HG03097 (cell line): ENCODE data around the gene C1QL2.

ENCODE experiments used
- ATAC-seq: cut with Tn5 transposase; IDR thresholded peaks from one replicate; pipeline ENCODE4 v1.9.1; 2021; ENCODE audit not compliant: unreplicated experiment, low FRiP score

C1QL2 gene

DNA sequence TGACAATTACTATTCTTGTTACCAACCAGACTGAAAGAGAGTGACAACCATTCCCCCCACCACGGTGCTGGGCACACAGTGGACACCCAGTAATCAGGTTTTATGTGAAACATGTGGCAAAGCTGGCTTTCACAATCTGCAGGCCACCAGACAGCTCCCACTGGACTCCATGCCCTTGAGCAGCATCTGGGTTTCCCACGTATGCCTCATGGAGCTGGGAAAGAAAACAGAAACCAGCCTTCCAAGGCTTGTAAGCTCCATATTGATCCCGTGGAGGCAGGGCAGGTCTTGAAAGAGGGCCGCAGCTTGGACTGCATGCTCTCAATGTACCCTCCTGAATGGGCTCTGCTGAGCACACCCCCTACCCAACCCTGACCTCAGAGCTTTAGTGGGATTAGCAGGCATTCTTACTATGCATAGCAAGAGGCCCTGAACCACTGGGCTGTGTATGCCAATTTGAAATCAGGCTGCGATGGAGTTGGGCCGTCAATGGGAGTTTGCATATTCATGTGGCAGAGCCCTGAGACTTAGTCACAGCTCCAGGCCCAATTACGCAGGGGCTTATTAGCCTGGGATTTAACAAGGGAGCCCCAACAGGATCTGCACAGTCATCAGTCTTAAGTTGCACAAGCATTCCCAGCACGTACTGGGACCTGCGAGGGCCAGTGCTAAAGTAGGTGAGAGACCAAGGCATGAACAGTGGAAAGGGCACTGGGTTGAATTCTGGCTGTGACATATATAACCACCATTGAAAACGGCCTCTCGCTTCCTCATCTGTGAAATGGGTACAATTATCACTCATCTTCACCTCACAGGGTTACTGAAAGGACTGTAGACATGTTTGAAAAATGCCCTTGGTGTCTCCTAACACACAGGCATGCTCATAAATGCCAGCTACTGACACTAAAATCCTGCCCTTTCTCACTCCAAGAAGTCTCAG is 10.5 kb downstream of the C1QL2 start:
- no peak for ATAC-seq

DNA sequence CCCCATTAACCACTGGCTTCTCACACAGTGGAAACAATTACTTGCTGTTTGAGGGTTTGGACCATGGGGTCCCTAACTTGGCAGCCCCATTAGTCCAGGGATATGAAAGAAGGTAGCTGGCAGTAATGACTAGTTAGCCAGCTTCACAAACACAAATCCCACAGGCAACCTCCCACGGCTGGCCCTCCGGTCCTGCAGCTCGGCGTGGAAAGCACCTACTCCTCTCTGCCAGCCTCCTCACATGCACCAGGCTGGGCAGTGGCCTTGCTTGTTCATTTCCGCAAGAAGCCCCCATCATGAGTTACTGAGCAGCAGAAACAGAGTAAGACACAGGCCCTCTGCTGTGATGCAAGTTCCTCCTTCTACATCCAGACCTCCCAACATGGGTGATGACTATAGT is 13.7 kb downstream of the C1QL2 start:
- ATAC-seq = no peak

DNA sequence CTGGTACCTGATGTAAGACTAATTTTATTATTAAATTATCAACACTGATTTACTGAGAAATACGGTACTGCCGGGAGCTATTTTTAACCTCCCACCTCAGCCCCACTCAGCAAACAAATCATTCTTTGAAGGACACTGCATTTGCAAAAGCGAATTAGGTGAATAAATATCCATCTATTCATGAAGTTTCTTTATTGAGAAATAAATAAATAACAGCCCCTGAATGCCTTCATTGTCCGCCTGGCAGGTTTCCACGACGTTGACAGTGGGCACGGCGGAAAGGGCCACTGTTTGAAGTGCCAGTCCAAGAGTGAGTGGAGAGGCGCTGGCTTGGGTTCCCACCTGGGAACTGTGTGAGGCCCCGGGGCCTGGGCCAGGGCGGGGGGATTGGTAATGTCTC is 15.7 kb downstream of the C1QL2 start:
- ATAC-seq = no peak

DNA sequence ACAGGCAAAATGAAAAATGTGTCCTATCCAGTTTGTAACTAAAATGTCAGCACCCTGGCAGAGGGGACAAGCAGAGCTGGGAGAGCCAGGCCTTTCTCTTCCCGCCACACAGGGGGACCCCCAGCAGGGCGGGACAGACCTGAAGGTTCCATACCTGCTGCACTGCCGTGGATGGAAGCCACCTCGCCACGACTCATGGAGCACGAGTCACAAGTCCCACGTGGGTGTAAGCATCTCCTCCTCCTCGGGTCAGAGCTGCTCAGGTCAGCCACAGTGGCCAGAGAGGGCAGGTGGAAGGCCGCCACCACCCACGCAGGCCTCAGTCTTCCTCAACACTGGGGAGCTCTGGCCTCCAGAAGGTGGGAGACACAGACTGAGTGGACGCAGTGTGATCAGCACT is 21.0 kb downstream of the C1QL2 start:
- no peak for ATAC-seq

DNA sequence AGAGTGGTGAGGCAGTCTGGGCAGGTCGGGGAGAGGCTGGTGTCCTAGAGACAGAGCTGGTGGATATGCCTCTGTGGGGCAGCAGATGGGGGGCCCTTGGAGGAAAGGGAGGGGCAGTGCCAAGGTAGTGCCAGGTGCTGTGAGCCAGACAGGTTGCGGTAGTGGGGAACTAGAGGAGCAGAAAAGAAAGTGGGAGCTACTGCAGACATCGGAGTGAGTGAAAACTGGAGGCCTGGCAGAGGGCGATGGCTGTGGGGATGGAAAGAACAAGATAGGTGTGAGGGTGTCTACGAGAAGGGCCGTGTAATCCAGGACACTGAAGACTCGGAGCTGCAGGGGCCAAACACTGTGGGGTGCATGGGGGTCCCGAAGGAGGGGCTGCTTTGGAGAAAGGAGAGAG is 21.7 kb downstream of the C1QL2 start:
- no peak for ATAC-seq

DNA sequence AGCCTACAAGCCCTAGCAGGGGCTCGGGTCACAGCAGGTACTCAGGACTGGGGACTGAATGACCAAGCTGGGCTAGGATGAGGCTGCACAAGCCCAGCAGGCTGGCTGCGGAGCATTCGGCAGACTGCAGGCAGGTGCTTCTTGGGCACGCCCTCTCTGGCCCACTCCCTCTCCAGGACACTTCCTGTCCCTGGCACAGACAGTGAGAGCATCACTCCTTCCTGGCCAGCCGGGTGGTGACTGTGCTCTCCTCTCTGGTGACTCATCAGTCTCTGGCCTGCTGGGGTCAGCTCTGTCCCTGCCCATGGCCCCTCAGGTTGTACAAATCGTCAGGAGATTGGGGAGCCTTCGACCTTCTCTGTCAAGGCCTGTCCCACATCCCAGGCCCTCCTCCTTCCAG is 22.5 kb downstream of the C1QL2 start:
- no peak for ATAC-seq

DNA sequence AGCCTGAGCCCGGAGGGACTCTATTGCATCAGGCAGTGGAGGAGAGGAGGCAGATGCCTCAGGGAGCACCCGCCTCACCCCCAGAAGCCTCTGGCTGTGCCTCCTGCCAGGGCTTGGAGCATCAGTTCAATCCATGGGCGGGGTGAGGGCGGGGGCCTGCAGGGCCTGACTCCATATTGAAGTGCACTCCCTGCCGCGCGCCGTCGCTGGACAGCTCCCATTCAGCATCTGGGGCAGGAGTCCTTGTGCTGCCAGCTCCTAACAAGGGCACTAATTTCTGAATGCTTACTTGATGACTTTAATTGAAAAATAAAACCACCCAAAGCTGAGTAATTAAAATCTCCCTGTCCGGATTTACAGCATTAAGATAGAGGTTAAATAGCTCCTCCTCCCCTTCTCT is 23.8 kb downstream of the C1QL2 start:
- no peak for ATAC-seq

DNA sequence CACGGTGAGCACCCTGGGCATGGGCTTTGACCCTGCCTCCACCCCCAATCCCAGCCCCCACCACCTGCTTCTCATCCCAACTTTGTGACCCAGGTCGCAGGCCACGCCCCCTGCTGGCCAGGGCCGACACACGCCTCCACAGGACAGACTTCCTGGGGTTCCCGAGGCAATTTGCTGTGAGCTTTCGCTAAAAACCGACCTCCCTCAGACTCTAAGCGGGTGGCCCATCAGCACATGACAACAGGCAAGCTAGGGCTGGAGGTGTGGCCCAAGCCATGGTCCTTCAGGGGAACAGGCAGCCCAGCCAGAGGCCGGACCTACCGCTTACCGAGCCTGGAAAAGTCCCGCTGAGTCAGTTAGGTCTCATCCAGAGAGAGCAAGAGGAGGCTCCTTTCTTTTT is 31.9 kb downstream of the C1QL2 start:
- no peak for ATAC-seq

DNA sequence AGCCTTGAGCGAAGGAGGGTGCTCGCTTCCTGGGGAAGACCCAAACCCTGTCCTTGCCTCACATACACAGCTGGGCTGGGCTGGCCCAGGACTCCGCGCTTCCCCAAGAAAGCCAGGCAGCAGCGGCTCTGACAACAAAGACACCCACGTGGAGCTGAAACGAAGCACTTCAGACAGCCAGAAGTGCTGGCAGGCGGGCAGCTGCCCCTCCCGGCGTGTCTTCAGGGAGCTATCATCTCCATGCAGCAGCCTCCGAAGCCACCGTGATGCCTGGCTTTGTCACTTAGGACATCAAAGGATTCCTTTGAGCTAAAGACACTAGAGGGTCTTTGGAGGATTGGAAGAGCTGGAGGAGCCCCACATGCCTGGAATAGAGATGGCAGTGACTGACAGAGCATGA is 35.2 kb downstream of the C1QL2 start:
- no peak for ATAC-seq

DNA sequence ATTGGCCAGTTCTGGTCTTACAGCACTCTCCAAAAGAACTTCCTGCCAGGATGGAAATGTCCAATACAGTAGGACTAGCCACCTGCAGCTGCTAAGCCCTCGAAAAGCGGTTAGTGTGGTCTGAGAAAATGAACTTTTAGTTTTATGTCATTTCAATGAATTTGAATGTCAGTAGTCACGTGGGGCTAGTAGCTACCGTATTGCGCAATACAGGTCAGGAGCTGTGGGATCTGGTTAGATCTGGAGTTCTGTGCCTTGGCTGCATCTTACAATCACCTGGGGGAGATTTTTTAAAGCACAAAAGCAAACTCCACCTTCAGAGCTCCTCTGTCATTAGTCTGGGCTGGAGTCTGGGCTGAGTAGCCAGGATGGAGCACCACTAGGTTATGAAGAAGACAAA is 35.9 kb downstream of the C1QL2 start:
- no peak for ATAC-seq

DNA sequence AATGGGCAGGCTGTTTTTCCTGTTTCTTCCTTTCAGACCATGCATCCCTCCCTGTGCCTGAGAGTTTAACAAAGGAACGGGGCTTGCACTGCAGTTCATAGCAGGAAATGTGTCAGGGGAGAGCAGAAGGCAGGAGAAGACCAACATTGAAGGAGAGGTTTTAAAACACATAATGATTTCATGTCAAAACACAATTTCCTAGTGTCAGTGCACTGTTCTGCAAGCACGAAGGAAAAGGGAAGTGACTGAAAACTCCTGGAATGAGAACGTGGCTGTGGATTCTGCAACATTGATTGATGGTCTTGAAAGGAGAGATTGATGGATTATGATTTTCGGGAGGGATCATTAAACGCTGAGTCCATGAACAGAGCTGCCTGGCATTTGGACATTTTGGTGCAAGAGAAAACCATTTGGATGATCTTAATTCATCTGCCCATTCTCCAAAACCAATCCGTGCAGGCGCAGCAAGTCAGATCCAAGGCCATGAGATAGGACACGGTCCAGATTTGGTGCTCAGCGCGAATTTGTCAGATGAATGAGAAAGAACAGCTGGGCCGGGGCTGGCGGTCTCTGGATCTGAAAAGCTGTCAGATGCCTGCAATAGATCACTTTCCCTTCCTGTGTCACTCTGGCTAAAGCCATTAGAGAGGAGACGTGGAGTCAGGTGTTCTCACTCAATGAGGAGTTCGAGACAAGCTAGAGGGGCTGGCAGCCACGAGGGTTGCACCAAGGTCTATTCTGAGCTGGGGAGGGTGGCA is 38.4 kb downstream of the C1QL2 start:
- ATAC-seq = no peak

DNA sequence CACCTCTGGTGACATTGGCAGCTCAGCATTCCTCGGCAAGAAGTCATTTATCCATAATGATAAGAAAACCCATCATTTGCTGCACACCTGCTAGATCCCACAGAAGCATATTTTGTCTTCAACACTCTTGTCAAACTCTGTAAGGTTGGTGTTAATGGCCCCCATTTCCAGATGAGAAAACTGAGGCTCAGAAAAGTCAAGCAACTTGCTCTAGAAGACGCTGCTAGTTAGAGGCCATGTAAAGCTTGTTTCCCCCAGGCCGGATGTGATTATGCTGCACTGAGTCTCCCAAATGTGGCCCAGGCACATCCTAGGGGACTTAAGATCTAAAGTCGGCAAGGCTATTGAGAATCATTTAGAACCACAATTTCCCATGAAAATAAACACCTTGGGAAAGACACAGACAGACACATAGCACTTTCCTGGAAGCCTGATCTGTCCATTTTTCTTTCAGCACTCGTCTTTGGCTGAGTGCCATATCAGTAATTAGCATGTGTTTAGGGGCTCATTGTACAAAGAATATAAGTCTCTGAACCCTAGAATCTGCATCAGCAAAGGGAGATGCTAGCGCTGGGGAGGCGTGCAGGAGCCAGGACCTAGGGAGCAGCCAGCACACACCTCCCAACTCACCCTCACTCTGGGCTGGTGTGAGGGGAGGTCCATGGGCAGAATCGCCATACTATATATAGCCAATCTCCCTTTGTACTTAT is 39.3 kb downstream of the C1QL2 start:
- ATAC-seq = no peak

DNA sequence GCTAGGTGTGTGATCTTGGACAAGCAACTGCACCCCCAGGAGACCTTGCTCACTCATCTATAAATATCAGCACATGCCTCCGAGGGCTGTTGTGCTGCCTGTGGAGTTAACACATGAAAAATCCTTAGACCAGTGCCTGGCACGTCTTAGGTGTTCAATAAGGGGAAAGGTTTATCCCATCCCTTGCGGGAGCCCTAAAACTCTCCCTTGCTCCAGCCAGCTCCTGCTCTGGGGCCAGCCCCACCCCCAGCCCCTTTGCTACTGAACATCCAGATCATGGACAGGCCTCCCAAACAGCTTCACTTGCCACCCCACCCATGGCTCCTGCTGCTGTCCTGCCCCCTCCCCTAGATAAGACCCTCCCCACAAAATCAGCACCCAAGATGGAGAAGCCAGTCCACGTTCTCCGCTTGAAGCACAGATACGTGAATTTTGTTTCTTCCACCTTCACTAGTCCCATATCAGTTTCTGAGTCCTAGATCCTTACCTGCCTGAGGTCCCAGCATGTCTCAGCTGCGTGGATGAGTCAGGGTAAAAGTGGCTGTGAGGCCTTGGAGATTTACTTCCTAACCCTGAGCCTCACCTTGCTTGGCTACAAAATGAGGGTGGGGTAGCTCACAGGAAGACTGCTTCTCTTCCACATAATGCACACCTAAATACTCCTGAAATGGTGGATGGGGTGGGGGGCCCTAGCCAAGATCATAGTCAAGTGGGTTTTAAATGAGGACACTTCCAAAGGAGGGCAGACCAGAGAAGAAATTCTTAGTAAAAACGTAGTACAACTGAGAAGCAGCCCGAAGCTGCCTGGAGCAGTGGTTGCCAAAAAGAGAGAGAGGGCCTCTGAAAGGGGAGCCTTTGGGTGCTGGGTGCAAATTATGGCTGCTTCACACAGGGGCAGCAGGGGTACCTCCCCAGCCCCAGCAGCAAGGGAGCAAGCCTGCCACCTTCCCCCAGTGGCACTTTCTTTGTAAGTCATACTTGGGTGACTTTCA is 40.4 kb downstream of the C1QL2 start:
- no peak for ATAC-seq

DNA sequence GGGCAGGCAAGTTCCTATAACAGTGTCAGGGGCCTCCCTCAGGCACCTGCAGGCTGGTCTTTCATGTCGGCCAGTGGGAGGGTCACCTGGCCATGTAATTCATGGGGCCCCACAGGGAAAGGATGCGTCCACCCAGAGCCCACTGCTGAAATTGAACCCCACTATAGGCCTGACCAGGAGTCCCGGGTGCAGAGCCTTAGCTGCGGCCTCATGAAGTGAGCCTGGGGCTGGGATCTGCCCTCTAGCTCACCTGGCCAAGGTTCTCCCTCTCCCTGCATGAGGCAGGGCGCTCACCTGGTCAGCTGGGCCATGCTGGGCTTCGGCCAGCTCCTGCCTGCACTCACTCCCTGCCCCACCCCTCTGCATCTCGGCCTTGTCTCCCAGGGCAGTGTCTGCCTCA is 41.1 kb downstream of the C1QL2 start:
- no peak for ATAC-seq

DNA sequence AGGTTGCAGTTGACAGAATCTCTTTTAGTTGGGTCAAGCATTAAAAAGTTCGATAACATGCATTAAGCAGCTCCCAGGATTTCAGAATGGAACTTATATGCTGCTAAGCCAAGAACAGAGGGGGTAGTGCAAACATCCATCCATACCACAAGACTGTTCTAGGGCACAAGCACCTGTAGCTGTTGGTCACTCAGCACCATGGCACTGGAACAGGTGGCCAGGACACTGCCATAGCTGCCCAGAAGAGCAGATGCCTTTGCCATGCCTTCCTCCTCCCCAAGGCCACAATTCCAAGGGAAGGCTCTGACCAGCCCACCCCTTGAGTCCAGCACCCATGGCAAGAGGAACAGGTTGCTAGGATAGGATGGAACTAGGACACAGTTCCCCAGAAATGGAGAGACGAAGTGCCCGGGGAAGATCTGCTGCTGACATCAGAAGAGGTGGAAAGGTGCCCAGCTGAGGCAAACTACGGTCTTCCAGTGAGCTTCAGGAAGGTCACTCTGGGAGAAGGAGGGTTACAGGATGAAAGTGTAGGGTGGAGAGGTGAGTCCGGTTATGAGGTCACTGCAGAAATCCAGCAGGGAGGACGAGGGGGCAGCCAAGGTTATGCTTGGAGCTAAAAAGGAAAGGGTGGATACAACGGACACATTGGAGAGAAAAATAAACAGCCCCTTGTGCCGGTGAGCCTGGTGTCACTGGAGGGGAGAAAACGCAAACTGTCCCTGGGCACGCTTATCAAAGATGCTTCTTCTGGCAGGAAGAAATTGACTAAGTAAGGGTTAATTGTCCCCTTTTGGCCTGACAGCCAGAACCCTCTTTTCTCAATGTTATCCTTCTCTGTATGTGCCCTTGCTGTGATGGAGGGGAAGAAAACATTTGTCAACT is 41.9 kb downstream of the C1QL2 start:
- no peak for ATAC-seq

DNA sequence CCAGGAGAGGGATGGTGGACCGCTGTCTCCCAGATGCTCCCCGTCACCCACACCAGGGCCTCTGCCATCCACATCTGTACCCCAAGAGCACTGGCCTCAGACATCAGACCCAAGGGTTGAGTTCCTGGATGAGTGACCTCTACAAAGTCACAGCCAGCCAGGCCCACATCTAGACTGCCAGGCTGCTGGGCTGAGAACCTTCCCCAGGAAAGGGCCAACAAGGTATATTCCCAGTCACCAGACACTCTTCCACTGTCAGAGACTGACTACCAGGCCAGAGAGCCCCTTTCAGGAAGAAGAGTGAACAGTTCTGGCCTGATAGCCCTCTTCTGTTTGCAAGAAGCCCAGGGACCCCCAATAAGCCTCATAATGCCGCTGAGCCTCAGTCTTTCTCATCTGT is 44.3 kb downstream of the C1QL2 start:
- ATAC-seq = no peak

DNA sequence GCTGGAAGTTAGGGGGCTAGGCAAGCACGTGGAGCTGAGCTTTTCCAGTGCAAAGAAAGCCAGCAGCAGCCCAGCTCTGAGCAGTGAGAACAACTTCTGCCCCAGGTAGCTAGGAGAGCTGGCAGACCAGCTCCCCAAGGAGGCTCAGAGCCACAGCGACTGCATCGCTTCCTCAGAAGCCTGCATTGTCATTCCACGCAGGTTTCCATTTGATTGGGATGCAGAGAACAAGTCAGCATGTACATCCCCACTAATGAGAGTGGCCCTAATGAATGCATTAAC is 45.1 kb downstream of the C1QL2 start:
- ATAC-seq = no peak

DNA sequence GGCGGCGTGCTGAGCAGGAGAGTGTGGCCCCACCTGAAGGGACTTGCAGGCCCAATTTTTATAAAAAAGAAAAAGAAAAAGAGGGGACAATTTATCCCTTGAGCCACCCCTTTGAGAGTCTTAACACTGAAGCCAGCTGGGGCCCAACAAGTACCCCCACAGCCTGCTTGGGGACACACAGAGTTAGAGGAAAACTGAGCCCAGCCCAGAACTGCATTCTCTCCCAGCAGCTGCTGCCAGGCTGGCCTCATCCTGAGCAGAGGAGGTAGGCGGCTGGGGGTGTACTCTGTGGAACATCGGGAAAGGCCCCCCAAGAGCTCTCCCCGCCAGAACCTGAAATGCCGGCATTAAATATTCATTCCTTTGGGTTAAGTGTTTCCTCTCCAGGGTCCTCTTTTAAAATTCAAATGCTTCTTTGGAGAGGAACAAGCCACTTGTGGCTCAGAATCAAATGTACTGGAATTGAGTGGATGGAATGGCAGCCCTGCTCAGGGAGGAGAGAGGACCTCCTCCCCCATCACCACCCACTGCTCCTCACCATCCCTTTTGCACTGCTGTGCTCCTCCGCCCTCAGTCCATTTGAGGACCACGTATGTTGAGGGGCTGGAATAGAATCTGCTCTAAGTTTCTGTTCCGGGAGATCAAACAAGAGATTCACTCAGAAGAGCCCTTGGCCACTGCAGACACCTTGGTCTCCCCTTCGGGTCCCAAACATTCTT is 45.6 kb downstream of the C1QL2 start:
- ATAC-seq = no peak

DNA sequence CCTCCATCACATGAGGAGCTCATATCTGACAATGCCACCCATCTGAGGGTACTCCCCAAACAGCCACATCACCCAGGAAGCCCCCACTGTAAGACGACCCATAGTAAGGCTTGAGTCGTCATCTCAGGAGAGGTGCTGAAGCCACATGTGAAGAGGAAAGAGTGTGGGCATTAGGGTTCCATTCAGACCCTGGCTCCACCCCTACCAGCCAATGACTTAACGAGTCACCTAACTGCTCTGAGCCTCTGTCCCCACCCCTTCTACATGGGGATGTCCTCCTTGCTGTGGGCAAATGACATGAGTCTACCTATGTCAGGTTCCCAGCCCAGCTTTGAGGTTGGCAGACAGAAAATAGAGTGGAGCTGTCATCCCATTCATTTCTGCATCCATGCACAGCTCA is 46.3 kb downstream of the C1QL2 start:
- no peak for ATAC-seq
